Liver (tissue), 3 donors: ENCODE measurements around the gene LCMT1.

Experiments
- EGR1 ChIP-seq, 2 donors: IDR thresholded peaks; 2 replicates each; pipeline ENCODE4 v1.6.1; 2016 to 2018; ENCODE audit warnings: antibody characterized with exemption in 2 of 2, low read depth in 2 of 2
- FOXA1 ChIP-seq: IDR thresholded peaks from 2 replicates; pipeline ENCODE4 v1.6.1; 2016; ENCODE audit warnings: antibody characterized with exemption
- FOXA2 ChIP-seq: IDR thresholded peaks from 2 replicates; pipeline ENCODE4 v1.6.1; 2016; ENCODE audit warnings: antibody characterized with exemption
- GABPA ChIP-seq, 2 donors: IDR thresholded peaks in 1 of 2; conservative IDR thresholded peaks in 1 of 2; 2 replicates each; pipeline ENCODE4 v1.6.1; 2016; ENCODE audit warnings: antibody characterized with exemption in 2 of 2, mild to moderate bottlenecking in 1 of 2, moderate library complexity in 1 of 2
- HNF4A ChIP-seq, 2 donors: conservative IDR thresholded peaks; 2 replicates each; pipeline ENCODE4 v1.6.1; 2016; ENCODE audit warnings: antibody characterized with exemption in 2 of 2, mild to moderate bottlenecking in 2 of 2
- NR2F2 ChIP-seq: IDR thresholded peaks from 2 replicates; pipeline ENCODE4 v1.6.1; 2016; ENCODE audit warnings: antibody characterized with exemption
- RAD21 ChIP-seq, 2 donors: IDR thresholded peaks; 2 replicates each; pipeline ENCODE4 v1.6.1; 2016; ENCODE audit warnings: antibody characterized with exemption in 2 of 2, mild to moderate bottlenecking in 2 of 2
- SP1 ChIP-seq: IDR thresholded peaks from 2 replicates; pipeline ENCODE4 v1.6.1; 2018; ENCODE audit warnings: antibody characterized with exemption, mild to moderate bottlenecking
- TAF1 ChIP-seq: conservative IDR thresholded peaks from 2 replicates; pipeline ENCODE4 v1.6.1; 2016; ENCODE audit warnings: antibody characterized with exemption, mild to moderate bottlenecking
- YY1 ChIP-seq: IDR thresholded peaks from 2 replicates; pipeline ENCODE4 v1.6.1; 2016; ENCODE audit warnings: antibody characterized with exemption, mild to moderate bottlenecking
- TF ChIP-seq, protein P1 (sequence below): fragments of 150-350 bp; IDR thresholded peaks from 2 replicates; pipeline ENCODE4 v1.5.1; 2017; ENCODE audit warnings: improper control_type of control experiment, low read depth, low read length; ENCODE audit not compliant: missing input control
- TF ChIP-seq, protein P2 (sequence below): IDR thresholded peaks from 2 replicates; pipeline ENCODE4 v1.6.1; 2016; ENCODE audit warnings: antibody characterized with exemption
- TF ChIP-seq, protein P3 (sequence below): IDR thresholded peaks from 2 replicates; pipeline ENCODE4 v1.6.1; 2016; ENCODE audit warnings: antibody characterized with exemption
- TF ChIP-seq, protein P4 (sequence below): IDR thresholded peaks from 2 replicates; pipeline ENCODE4 v1.6.1; 2016; ENCODE audit warnings: antibody characterized with exemption, mild to moderate bottlenecking
- donor health status: healthy.
- donor health status: healthy.

DNA sequence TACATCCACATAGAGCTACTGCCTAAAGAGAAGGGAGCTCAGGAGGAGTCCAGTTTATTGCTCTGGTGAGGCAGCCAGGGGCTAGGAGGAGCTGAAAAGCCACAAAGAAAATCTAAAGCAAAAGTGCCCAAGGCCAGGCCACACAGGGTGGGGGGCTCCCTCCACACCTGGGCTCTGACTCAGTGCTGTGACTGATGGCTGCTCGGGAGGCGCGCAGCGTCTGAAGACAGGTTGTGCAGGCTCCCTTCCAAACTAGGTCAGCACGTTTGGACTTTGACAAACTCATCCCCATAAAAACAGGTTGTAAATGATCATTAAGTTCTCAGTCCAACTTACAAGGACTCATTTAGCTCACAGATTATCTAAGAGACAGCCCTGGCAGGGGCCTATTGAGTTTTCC is 22.2 kb upstream of the LCMT1 start:
- TF ChIP-seq, protein P1, sequence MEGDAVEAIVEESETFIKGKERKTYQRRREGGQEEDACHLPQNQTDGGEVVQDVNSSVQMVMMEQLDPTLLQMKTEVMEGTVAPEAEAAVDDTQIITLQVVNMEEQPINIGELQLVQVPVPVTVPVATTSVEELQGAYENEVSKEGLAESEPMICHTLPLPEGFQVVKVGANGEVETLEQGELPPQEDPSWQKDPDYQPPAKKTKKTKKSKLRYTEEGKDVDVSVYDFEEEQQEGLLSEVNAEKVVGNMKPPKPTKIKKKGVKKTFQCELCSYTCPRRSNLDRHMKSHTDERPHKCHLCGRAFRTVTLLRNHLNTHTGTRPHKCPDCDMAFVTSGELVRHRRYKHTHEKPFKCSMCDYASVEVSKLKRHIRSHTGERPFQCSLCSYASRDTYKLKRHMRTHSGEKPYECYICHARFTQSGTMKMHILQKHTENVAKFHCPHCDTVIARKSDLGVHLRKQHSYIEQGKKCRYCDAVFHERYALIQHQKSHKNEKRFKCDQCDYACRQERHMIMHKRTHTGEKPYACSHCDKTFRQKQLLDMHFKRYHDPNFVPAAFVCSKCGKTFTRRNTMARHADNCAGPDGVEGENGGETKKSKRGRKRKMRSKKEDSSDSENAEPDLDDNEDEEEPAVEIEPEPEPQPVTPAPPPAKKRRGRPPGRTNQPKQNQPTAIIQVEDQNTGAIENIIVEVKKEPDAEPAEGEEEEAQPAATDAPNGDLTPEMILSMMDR: no peak
- TF ChIP-seq, protein P2, sequence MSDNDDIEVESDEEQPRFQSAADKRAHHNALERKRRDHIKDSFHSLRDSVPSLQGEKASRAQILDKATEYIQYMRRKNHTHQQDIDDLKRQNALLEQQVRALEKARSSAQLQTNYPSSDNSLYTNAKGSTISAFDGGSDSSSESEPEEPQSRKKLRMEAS: no peak
- TF ChIP-seq FOXA1: no peak
- TF ChIP-seq, protein P3, sequence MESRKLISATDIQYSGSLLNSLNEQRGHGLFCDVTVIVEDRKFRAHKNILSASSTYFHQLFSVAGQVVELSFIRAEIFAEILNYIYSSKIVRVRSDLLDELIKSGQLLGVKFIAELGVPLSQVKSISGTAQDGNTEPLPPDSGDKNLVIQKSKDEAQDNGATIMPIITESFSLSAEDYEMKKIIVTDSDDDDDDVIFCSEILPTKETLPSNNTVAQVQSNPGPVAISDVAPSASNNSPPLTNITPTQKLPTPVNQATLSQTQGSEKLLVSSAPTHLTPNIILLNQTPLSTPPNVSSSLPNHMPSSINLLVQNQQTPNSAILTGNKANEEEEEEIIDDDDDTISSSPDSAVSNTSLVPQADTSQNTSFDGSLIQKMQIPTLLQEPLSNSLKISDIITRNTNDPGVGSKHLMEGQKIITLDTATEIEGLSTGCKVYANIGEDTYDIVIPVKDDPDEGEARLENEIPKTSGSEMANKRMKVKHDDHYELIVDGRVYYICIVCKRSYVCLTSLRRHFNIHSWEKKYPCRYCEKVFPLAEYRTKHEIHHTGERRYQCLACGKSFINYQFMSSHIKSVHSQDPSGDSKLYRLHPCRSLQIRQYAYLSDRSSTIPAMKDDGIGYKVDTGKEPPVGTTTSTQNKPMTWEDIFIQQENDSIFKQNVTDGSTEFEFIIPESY: no peak
- no peak for TF ChIP-seq RAD21 (IDR thresholded peaks at IDR 0.05)
- TF ChIP-seq EGR1 (IDR thresholded peaks at IDR 0.05; ENCODE audit: low read depth in 2 of 2): no peak
- no peak for TF ChIP-seq YY1
- TF ChIP-seq, protein P4, sequence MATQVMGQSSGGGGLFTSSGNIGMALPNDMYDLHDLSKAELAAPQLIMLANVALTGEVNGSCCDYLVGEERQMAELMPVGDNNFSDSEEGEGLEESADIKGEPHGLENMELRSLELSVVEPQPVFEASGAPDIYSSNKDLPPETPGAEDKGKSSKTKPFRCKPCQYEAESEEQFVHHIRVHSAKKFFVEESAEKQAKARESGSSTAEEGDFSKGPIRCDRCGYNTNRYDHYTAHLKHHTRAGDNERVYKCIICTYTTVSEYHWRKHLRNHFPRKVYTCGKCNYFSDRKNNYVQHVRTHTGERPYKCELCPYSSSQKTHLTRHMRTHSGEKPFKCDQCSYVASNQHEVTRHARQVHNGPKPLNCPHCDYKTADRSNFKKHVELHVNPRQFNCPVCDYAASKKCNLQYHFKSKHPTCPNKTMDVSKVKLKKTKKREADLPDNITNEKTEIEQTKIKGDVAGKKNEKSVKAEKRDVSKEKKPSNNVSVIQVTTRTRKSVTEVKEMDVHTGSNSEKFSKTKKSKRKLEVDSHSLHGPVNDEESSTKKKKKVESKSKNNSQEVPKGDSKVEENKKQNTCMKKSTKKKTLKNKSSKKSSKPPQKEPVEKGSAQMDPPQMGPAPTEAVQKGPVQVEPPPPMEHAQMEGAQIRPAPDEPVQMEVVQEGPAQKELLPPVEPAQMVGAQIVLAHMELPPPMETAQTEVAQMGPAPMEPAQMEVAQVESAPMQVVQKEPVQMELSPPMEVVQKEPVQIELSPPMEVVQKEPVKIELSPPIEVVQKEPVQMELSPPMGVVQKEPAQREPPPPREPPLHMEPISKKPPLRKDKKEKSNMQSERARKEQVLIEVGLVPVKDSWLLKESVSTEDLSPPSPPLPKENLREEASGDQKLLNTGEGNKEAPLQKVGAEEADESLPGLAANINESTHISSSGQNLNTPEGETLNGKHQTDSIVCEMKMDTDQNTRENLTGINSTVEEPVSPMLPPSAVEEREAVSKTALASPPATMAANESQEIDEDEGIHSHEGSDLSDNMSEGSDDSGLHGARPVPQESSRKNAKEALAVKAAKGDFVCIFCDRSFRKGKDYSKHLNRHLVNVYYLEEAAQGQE: no peak
- no peak for TF ChIP-seq TAF1
- no peak for TF ChIP-seq NR2F2
- no peak for TF ChIP-seq SP1
- no peak for TF ChIP-seq HNF4A (conservative IDR thresholded peaks at IDR 0.05)
- TF ChIP-seq FOXA2: no peak
- no peak for TF ChIP-seq GABPA (IDR thresholded peaks at IDR 0.05 in 1 of 2, conservative IDR thresholded peaks at IDR 0.05 in 1 of 2)
